Calu3 (cell line): ENCODE data around the gene GPAM. TPM values are rescaled to one million over a fixed set of nuclear protein-coding genes. Genes with fewer than 3 reads are reported as not detected.
A peak's percentile ranks its signal among the peaks of the same experiment; 100 is the strongest.

Experiments
- BruUV-seq: library from RNA; stranded (reverse); fragments of 400-500 nt; replicated peaks from 2 replicates; lab custom pipeline; 2021; lab: Mats Ljungman, UMichigan
- CTCF ChIA-PET: fragments of 300-600 bp; sonication (Branson Sonifier 250); formaldehyde crosslinking; loops from one replicate; lab custom pipeline; 2022; ENCODE audit warnings: antibody characterized with exemption; lab: Charles Lee
- DNase-seq: peaks from one replicate; pipeline ENCODE4 v3.0.0; 2022
- H3K27ac Mint-ChIP-seq: one replicate; pipeline ENCODE4 v1.8.0; 2022; ENCODE audit warnings: mixed read lengths; ENCODE audit not compliant: unreplicated experiment
- H3K27me3 Mint-ChIP-seq: one replicate; pipeline ENCODE4 v1.8.0; 2022; ENCODE audit warnings: mixed read lengths; ENCODE audit not compliant: unreplicated experiment
- H3K36me3 Mint-ChIP-seq: one replicate; pipeline ENCODE4 v1.8.0; 2022; ENCODE audit warnings: mild to moderate bottlenecking, moderate library complexity, mixed read lengths; ENCODE audit not compliant: insufficient read depth, unreplicated experiment
- H3K4me1 Mint-ChIP-seq: one replicate; pipeline ENCODE4 v1.8.0; 2022; ENCODE audit warnings: mild to moderate bottlenecking, low read depth, mixed read lengths; ENCODE audit not compliant: unreplicated experiment
- H3K4me3 Mint-ChIP-seq: one replicate; pipeline ENCODE4 v1.8.0; 2022; ENCODE audit warnings: mild to moderate bottlenecking, low read depth, moderate library complexity, mixed read lengths; ENCODE audit not compliant: unreplicated experiment
- H3K9me3 Mint-ChIP-seq: one replicate; pipeline ENCODE4 v1.8.0; 2022; ENCODE audit warnings: low read depth, mixed read lengths; ENCODE audit not compliant: unreplicated experiment
- CTCF ChIP-seq: fragments of 200-600 bp; IDR thresholded peaks from one replicate; pipeline ENCODE4 v1.8.0; 2022; ENCODE audit warnings: antibody characterized with exemption; ENCODE audit not compliant: unreplicated experiment
- intact Hi-C: fragments of 100-400 bp; cut with micrococcal nuclease; formaldehyde crosslinking; loops from one replicate; pipeline ENCODE4 v1.10.0; 2022; ENCODE audit not compliant: unreplicated experiment
- total RNA-seq: library from RNA; stranded (reverse); gene quantifications from 2 replicates; pipeline ENCODE4 v1.2.3, GENCODE V29; 2022

GPAM gene
- total RNA-seq, 1 experiment from 2014 or later = 6.5 TPM

- no TSS peak for BruUV-seq
- Mint-ChIP-seq H3K4me1 (peaks cover 10% of the 10 kb centered on the region), H3K27me3 (peaks cover 17% of the 10 kb centered on the region), H3K36me3 (peaks cover 16% of the 10 kb centered on the region), H3K27ac (no peak overlapping the region), H3K9me3 (peaks cover 4% of the 10 kb centered on the region), H3K4me3 (no peak overlapping the region)
- DNase-seq = no peak
- no peak for TF ChIP-seq CTCF
- CTCF ChIA-PET = no interaction called here
- intact Hi-C loops = no loop called here
Observed at GRCh38 chr10:112187527-112187926, 4.0 kb upstream of the GPAM start.

- peaks cover 16% of the 10 kb centered on the region for H3K36me3 Mint-ChIP-seq
- no peak overlapping the region for H3K4me3 Mint-ChIP-seq
- H3K4me1 Mint-ChIP-seq = peaks cover 10% of the 10 kb centered on the region
- intact Hi-C loops = no loop called here
- CTCF ChIA-PET = no interaction called here
- peaks cover under 1% of the 10 kb centered on the region for H3K27me3 Mint-ChIP-seq
- peaks cover 4% of the 10 kb centered on the region for H3K9me3 Mint-ChIP-seq
- TF ChIP-seq CTCF = no peak
- H3K27ac Mint-ChIP-seq = no peak overlapping the region
- BruUV-seq = no TSS peak
- no peak for DNase-seq
Observed at GRCh38 chr10:112185959-112186358, 2.4 kb upstream of the GPAM start.

GRCh38 chr10:112184379-112184778 lies 814 bp upstream of the GPAM start:
- DNase-seq = no peak
- Mint-ChIP-seq H3K4me1 (peaks cover 10% of the 10 kb centered on the region), H3K27me3 (no peaks in the 10 kb centered on the region), H3K36me3 (peaks cover 16% of the 10 kb centered on the region), H3K9me3 (peaks cover 4% of the 10 kb centered on the region), H3K27ac (peak overlapping the region; percentile 93), H3K4me3 (peak overlapping the region; percentile 97)
- CTCF ChIA-PET = no interaction called here
- no peak for TF ChIP-seq CTCF
- no TSS peak for BruUV-seq
- intact Hi-C loops = loop anchor here (5.0 kb wide), 2 partner anchors 123 to 253 kb away; no protein-coding TSS in a partner anchor

GRCh38 chr10:112184052-112184371 lies 447 bp upstream of the GPAM start:
- TSS peak; percentile 91 for BruUV-seq
- intact Hi-C loops = loop anchor here (5.0 kb wide), 2 partner anchors 123 to 253 kb away; no protein-coding TSS in a partner anchor
- Mint-ChIP-seq H3K4me3 (peak overlapping the region; percentile 97), H3K27me3 (no peaks in the 10 kb centered on the region), H3K27ac (peak overlapping the region; percentile 93), H3K36me3 (peaks cover 16% of the 10 kb centered on the region), H3K9me3 (peaks cover 4% of the 10 kb centered on the region), H3K4me1 (peaks cover 10% of the 10 kb centered on the region)
- CTCF ChIA-PET = no interaction called here
- no peak for TF ChIP-seq CTCF
- no peak for DNase-seq
